Heart right ventricle (tissue), 16 donors: ENCODE data around the gene ARHGEF7. TPM values are rescaled to one million over a fixed set of nuclear protein-coding genes. Genes with fewer than 3 reads are reported as not detected.

ENCODE experiments used
- ATAC-seq, 8 donors: fragments of 200-7000 bp; cut with Tn5 transposase; one replicate each; pipeline ENCODE4 v1.9.1; 2020; ENCODE audit warnings: mild to moderate bottlenecking in 8 of 8, moderate library complexity in 8 of 8, moderate number of reproducible peaks in 1 of 8
- DNase-seq, 2 donors: peaks; one replicate each; pipeline ENCODE4 v3.0.0-alpha.2; 2020
- H3K27ac ChIP-seq, 10 donors: fragments of 200-600 bp; sonication (generic) in 2 of 10; one replicate each; pipeline versions ENCODE4 v1.5.0 to v1.8.0; 2020 to 2022; ENCODE audit warnings: mild to moderate bottlenecking in 3 of 10
- H3K27me3 ChIP-seq, 7 donors: fragments of 200-600 bp; one replicate each; pipeline ENCODE4 v1.8.0; 2021 to 2022; ENCODE audit warnings: mild to moderate bottlenecking in 2 of 7
- H3K36me3 ChIP-seq, 9 donors: fragments of 200-600 bp; sonication (generic) in 1 of 9; one replicate each; pipeline versions ENCODE4 v1.5.0 to v1.8.0; 2020 to 2022; ENCODE audit warnings: mild to moderate bottlenecking in 2 of 9
- H3K4me1 ChIP-seq, 9 donors: fragments of 200-600 bp; sonication (generic) in 1 of 9; one replicate each; pipeline versions ENCODE4 v1.5.0 to v1.8.0; 2020 to 2022; ENCODE audit warnings: mild to moderate bottlenecking in 4 of 9
- H3K4me3 ChIP-seq, 10 donors: fragments of 200-600 bp; sonication (generic) in 2 of 10; one replicate each; pipeline versions ENCODE4 v1.5.0 to v1.8.0; 2020 to 2022; ENCODE audit warnings: mild to moderate bottlenecking in 7 of 10, moderate library complexity in 2 of 10
- H3K9me3 ChIP-seq, 11 donors: fragments of 200-600 bp in 10 of 11; sonication (generic) in 2 of 11; one replicate each; pipeline versions ENCODE4 v1.5.0 to v1.8.0; 2013 to 2022; ENCODE audit warnings: mild to moderate bottlenecking in 2 of 11, control low read depth in 1 of 11, moderate library complexity in 1 of 11
- CTCF ChIP-seq, 9 donors: fragments of 200-600 bp; sonication (generic) in 2 of 9; IDR thresholded peaks; one replicate each; pipeline versions ENCODE4 v1.5.0 to v1.8.0; 2021 to 2022; ENCODE audit warnings: antibody characterized with exemption in 9 of 9, mild to moderate bottlenecking in 5 of 9, moderate library complexity in 1 of 9
- WGBS, 2 donors: extraction: QIAGEN DNeasy Blood & Tissue Kit; methylation state at CpG; one replicate each; pipeline ENCODE4 v1.1.7; 2013; ENCODE audit warnings: inconsistent platforms in 1 of 2; 5-methylcytosine and 5-hydroxymethylcytosine counted together
- intact Hi-C, 10 donors: fragments of 100-400 bp; cut with DNase I; formaldehyde crosslinking; loops; one replicate each; pipeline versions ENCODE4 v1.11.1 to v1.14.2; 2022
- polyA plus RNA-seq, 2 donors: library from polyadenylated mRNA; stranded (reverse); fragments of 200-250 nt; gene quantifications; one replicate each; pipeline ENCODE4 v1.2.3, GENCODE V29; 2013
- total RNA-seq, 10 donors: library from RNA; stranded (reverse); fragmentation: NEBNext Ultra II Directional in 3 of 10; extraction: Animal tissue kit (Norgen Biotek cat#: 25700) in 3 of 10; gene quantifications; one replicate each; pipeline versions ENCODE4 v1.2.1 to v1.2.4, GENCODE V29; 2021 to 2023
- donor health status: Arrhythmogenic right ventricular cardiomyopathy.
- donor health status: ischemic (EF 13 %, LVEDD 7.1; RV severe dilation, severe dysfunction).
- donor health status: healthy with polysubstance abuse.
- donor health status: DM: no; HTN: yes; CAD: no.
- donor health status: DM: no; HTN: no; CAD: no.
- donor health status: ischemic (EF 25% LVEDD 6.9; RV normal size, moderate dysfunction).
- donor health status: ischemic (EF 25% LVEDD 5.7; RV mildly dilated, moderate dysfunction).
- donor health status: healthy.
- donor health status: DM: yes; HTN: yes; CAD: no.
- donor health status: Ischemic cardiomyopathy.
- donor health status: ischemic (EF 35%, LVEDD 5.7; RV mildly dilated, moderate dysfunction).
- donor health status: nonischemic (EF 11% LVEDD 7.7; RV severe dilation, severe dysfunction).
- donor health status: DM: yes; HTN: yes; CAD: no.
- donor health status: PGD.
- donor health status: ischemic (EF 29% LVEDD 5.4; RV normal size, mild dysfunction).
- donor health status: nonischemic (EF 23%, LVEDD 6.1; RV moderate dilation, normal function).

The ARHGEF7 gene
- total and polyA plus RNA-seq, 12 donors: 18.4 to 56.6 (median 43.1) TPM

GRCh38 chr13:111322916-111323331, 207.8 kb downstream of the ARHGEF7 start:
- H3K4me1 ChIP-seq: no peaks in the 10 kb centered on the region
- H3K9me3 ChIP-seq: no peaks in the 10 kb centered on the region
- ATAC-seq (no peak), DNase-seq (no peak)
- intact Hi-C loops: no loop called here
- TF ChIP-seq CTCF (IDR thresholded peaks at IDR 0.05): no peak
- H3K27me3 ChIP-seq: peaks cover 0 to 4% (median 0%) of the 10 kb centered on the region in 7 donors
- WGBS, 2 donors: 80 to 86% methylated on average over 7 of the region's 7 CpGs
- H3K4me3 ChIP-seq: no peak overlapping the region
- H3K36me3 ChIP-seq: no peaks in the 10 kb centered on the region
- H3K27ac ChIP-seq: no peak overlapping the region

GRCh38 chr13:111323549-111323948, 208.4 kb downstream of the ARHGEF7 start:
- Histone ChIP-seq H3K4me1 (no peaks in the 10 kb centered on the region), H3K27me3 (peaks cover 0 to 4% (median 0%) of the 10 kb centered on the region in 7 donors), H3K4me3 (no peak overlapping the region), H3K9me3 (no peaks in the 10 kb centered on the region), H3K27ac (no peak overlapping the region), H3K36me3 (no peaks in the 10 kb centered on the region)
- 88 to 91% methylated on average over 14 of the region's 14 CpGs for WGBS, 2 donors
- ATAC-seq (no peak), DNase-seq (no peak)
- no peak for TF ChIP-seq CTCF (IDR thresholded peaks at IDR 0.05)
- intact Hi-C loops: no loop called here

GRCh38 chr13:111323950-111324651, 209.0 kb downstream of the ARHGEF7 start:
- TF ChIP-seq CTCF (IDR thresholded peaks at IDR 0.05): no peak
- DNase-seq (no peak), ATAC-seq (no peak)
- H3K27me3 ChIP-seq: peaks cover 0 to 4% (median 0%) of the 10 kb centered on the region in 7 donors
- 64 to 69% methylated on average over 17 of the region's 17 CpGs for WGBS, 2 donors
- no peaks in the 10 kb centered on the region for H3K4me1 ChIP-seq
- H3K36me3 ChIP-seq: no peaks in the 10 kb centered on the region
- no peaks in the 10 kb centered on the region for H3K9me3 ChIP-seq
- no peak overlapping the region for H3K4me3 ChIP-seq
- intact Hi-C loops: no loop called here
- no peak overlapping the region for H3K27ac ChIP-seq

- ATAC-seq (no peak), DNase-seq (no peak)
- Histone ChIP-seq H3K9me3 (no peaks in the 10 kb centered on the region), H3K4me3 (no peak overlapping the region), H3K36me3 (no peaks in the 10 kb centered on the region), H3K4me1 (no peaks in the 10 kb centered on the region), H3K27ac (no peak overlapping the region), H3K27me3 (peaks cover 0 to 4% (median 0%) of the 10 kb centered on the region in 7 donors)
- intact Hi-C loops: no loop called here
- no peak for TF ChIP-seq CTCF (IDR thresholded peaks at IDR 0.05)
- WGBS, 2 donors: 71 to 80% methylated on average over 14 of the region's 14 CpGs
Observed at GRCh38 chr13:111324736-111325135, 209.6 kb downstream of the ARHGEF7 start.
